ENCODE results near the gene CYSRT1. TPM values are rescaled to one million over a fixed set of nuclear protein-coding genes. Genes with fewer than 3 reads are reported as not detected.

CYSRT1 gene
- total and polyA plus RNA-seq, 3 donors from 2014 or later = 3.0 to 5.6 (median 3.7) TPM

- Histone ChIP-seq H3K9me3 (no peaks in the 10 kb centered on the region), H3K4me1 (peaks cover 17% of the 10 kb centered on the region), H3K27me3 (no peaks in the 10 kb centered on the region), H3K27ac (no peak overlapping the region), H3K4me3 (no peak overlapping the region), H3K36me3 (ENCODE audit: low read depth, missing control alignments) (no peaks in the 10 kb centered on the region)
- intact Hi-C loops (cut with DNase I; ENCODE audit: low total_unique reads) = no loop called here
- DNase-seq = no peak
- 66 to 68% methylated on average over 3 of the region's 3 CpGs for WGBS, 2 donors
- TF ChIP-seq CTCF (IDR thresholded peaks at IDR 0.05) (no peak), POLR2A (IDR thresholded peaks at IDR 0.05) (no peak)
Measured at GRCh38 chr9:137271696-137272076, 46.7 kb downstream of the CYSRT1 start.

GRCh38 chr9:137272241-137273094 lies 47.5 kb downstream of the CYSRT1 start:
- Histone ChIP-seq H3K36me3 (ENCODE audit: low read depth, missing control alignments) (no peaks in the 10 kb centered on the region), H3K27ac (no peak overlapping the region), H3K9me3 (no peaks in the 10 kb centered on the region), H3K27me3 (no peaks in the 10 kb centered on the region), H3K4me3 (no peak overlapping the region), H3K4me1 (peaks cover 22% of the 10 kb centered on the region)
- intact Hi-C loops (cut with DNase I; ENCODE audit: low total_unique reads) = no loop called here
- DNase-seq = no peak
- WGBS, 2 donors = 92 to 95% methylated on average over 9 to 36 of the region's 39 CpGs
- TF ChIP-seq CTCF (IDR thresholded peaks at IDR 0.05) (no peak), POLR2A (IDR thresholded peaks at IDR 0.05) (no peak)

GRCh38 chr9:137273095-137273490 lies 48.1 kb downstream of the CYSRT1 start:
- H3K4me3 ChIP-seq = no peak overlapping the region
- TF ChIP-seq POLR2A (IDR thresholded peaks at IDR 0.05) (no peak), CTCF (IDR thresholded peaks at IDR 0.05) (no peak)
- no peaks in the 10 kb centered on the region for H3K27me3 ChIP-seq
- no peaks in the 10 kb centered on the region for H3K9me3 ChIP-seq
- peaks cover 22% of the 10 kb centered on the region for H3K4me1 ChIP-seq
- no peak for DNase-seq
- H3K27ac ChIP-seq = no peak overlapping the region
- WGBS, 2 donors = 89 to 93% methylated on average over 9 to 13 of the region's 13 CpGs
- intact Hi-C loops (cut with DNase I; ENCODE audit: low total_unique reads) = no loop called here
- H3K36me3 ChIP-seq (ENCODE audit: low read depth, missing control alignments) = no peaks in the 10 kb centered on the region

GRCh38 chr9:137273611-137274320 lies 48.8 kb downstream of the CYSRT1 start:
- no peak overlapping the region for H3K27ac ChIP-seq
- H3K36me3 ChIP-seq (ENCODE audit: low read depth, missing control alignments) = no peaks in the 10 kb centered on the region
- peaks cover 21% of the 10 kb centered on the region for H3K4me1 ChIP-seq
- H3K27me3 ChIP-seq = no peaks in the 10 kb centered on the region
- H3K4me3 ChIP-seq = no peak overlapping the region
- intact Hi-C loops (cut with DNase I; ENCODE audit: low total_unique reads) = no loop called here
- no peak for TF ChIP-seq POLR2A (IDR thresholded peaks at IDR 0.05)
- TF ChIP-seq CTCF (IDR thresholded peaks at IDR 0.05) = no peak
- DNase-seq = no peak
- H3K9me3 ChIP-seq = no peaks in the 10 kb centered on the region
- WGBS, 2 donors = 64 to 73% methylated on average over 4 to 15 of the region's 15 CpGs

Measured in testis (tissue), 3 donors.